Panc1 (cell line): Measurements from ENCODE around the gene CBLL1. TPM values are rescaled to one million over a fixed set of nuclear protein-coding genes. Genes with fewer than 3 reads are reported as not detected.

Experiments
- ATAC-seq: fragments of 200-7000 bp; cut with Tn5 transposase; 2 replicates; pipeline ENCODE4 v1.9.1; 2020; ENCODE audit warnings: mild to moderate bottlenecking, moderate library complexity
- BruUV-seq: library from RNA; stranded (reverse); fragments of 400-500 nt; replicated peaks from 2 replicates; lab custom pipeline; 2021; lab: Mats Ljungman, UMichigan
- CTCF ChIA-PET: fragments of 300-600 bp; sonication (Branson Sonifier 250); formaldehyde crosslinking; loops from one replicate; lab custom pipeline; 2022; ENCODE audit warnings: antibody characterized with exemption; lab: Charles Lee
- POLR2A ChIA-PET: fragments of 300-600 bp; sonication (Branson Sonifier 250); formaldehyde crosslinking; loops from one replicate; lab custom pipeline; 2022; ENCODE audit warnings: antibody characterized with exemption; lab: Charles Lee
- DNase-seq: peaks from one replicate; pipeline ENCODE4 v3.0.0-alpha.2; 2010; ENCODE audit warnings: low read depth, low spot score
- H3K27ac ChIP-seq: 2 replicates; pipeline ENCODE4 v1.5.1; 2011; ENCODE audit warnings: mild to moderate bottlenecking, low read length, inconsistent platforms
- H3K27me3 ChIP-seq: fragments of 200-500 bp; sonication (Bioruptor generic); 2 replicates; pipeline ENCODE4 v1.6.0; 2014; ENCODE audit warnings: low read length, inconsistent platforms; ENCODE audit not compliant: control insufficient read depth, insufficient read depth
- H3K36me3 ChIP-seq: fragments of 200-500 bp; sonication (Bioruptor generic); 2 replicates; pipeline ENCODE4 v1.5.1; 2014; ENCODE audit warnings: inconsistent platforms, mild to moderate bottlenecking, low read length, moderate library complexity; ENCODE audit not compliant: control insufficient read depth, insufficient read depth
- H3K4me1 ChIP-seq: 2 replicates; pipeline ENCODE4 v1.5.1; 2011; ENCODE audit warnings: inconsistent platforms, mild to moderate bottlenecking, low read length, moderate library complexity; ENCODE audit not compliant: control insufficient read depth, insufficient read depth
- H3K4me3 ChIP-seq, 2 experiments: 2 replicates each; pipeline ENCODE4 v1.5.1; 2011 to 2012; ENCODE audit warnings: low read depth in 2 of 2, low read length in 2 of 2, mild to moderate bottlenecking in 2 of 2, inconsistent platforms in 1 of 2, moderate library complexity in 1 of 2
- H3K9me3 ChIP-seq: fragments of 200-500 bp; sonication (Bioruptor generic); 2 replicates; pipeline ENCODE4 v1.5.1; 2014; ENCODE audit warnings: low read depth, mild to moderate bottlenecking, inconsistent platforms, low read length, moderate library complexity; ENCODE audit not compliant: control insufficient read depth, insufficient read depth
- POLR2AphosphoS5 ChIP-seq: IDR thresholded peaks from 2 replicates; pipeline ENCODE4 v1.6.1; 2012; ENCODE audit warnings: mild to moderate bottlenecking, low read depth, low read length, moderate library complexity
- SIN3A ChIP-seq: IDR thresholded peaks from 2 replicates; pipeline ENCODE4 v1.6.1; 2012; ENCODE audit warnings: low read depth, mild to moderate bottlenecking, low read length, moderate library complexity, borderline replicate concordance; ENCODE audit not compliant: insufficient read depth
- TCF7L2 ChIP-seq: IDR thresholded peaks from 2 replicates; pipeline ENCODE4 v1.6.1; 2011; ENCODE audit warnings: mild to moderate bottlenecking, low read depth, low read length, inconsistent platforms
- in situ Hi-C: cut with HindIII; loops from 2 replicates; pipeline ENCODE4 v1.10.0; 2016; ENCODE audit warnings: low sequenced_read_pairs, low pct_unique_long_range_greater_than_20kb
- intact Hi-C: fragments of 100-400 bp; cut with micrococcal nuclease; formaldehyde crosslinking; loops from one replicate; pipeline ENCODE4 v1.10.0; 2022; ENCODE audit not compliant: unreplicated experiment
- total RNA-seq: library from RNA; stranded (reverse); gene quantifications from one replicate; pipeline ENCODE4 v1.2.1, GENCODE V29; 2021; ENCODE audit not compliant: unreplicated experiment
- TF ChIP-seq, protein P1 (sequence below), 2 experiments: IDR thresholded peaks; 2 replicates each; pipeline ENCODE4 v1.6.1; 2011 to 2012; ENCODE audit warnings: low read depth in 2 of 2, control low read depth in 1 of 2, low read length in 1 of 2, mild to moderate bottlenecking in 1 of 2, moderate library complexity in 1 of 2; ENCODE audit not compliant: insufficient read depth in 1 of 2
- TF ChIP-seq, protein P2 (sequence below): fragments of 450-650 bp; IDR thresholded peaks from 2 replicates; pipeline ENCODE4 v1.5.1; 2017; ENCODE audit warnings: mild to moderate bottlenecking

The CBLL1 gene
- total RNA-seq, 1 experiment from 2014 or later: 34.7 TPM

DNA sequence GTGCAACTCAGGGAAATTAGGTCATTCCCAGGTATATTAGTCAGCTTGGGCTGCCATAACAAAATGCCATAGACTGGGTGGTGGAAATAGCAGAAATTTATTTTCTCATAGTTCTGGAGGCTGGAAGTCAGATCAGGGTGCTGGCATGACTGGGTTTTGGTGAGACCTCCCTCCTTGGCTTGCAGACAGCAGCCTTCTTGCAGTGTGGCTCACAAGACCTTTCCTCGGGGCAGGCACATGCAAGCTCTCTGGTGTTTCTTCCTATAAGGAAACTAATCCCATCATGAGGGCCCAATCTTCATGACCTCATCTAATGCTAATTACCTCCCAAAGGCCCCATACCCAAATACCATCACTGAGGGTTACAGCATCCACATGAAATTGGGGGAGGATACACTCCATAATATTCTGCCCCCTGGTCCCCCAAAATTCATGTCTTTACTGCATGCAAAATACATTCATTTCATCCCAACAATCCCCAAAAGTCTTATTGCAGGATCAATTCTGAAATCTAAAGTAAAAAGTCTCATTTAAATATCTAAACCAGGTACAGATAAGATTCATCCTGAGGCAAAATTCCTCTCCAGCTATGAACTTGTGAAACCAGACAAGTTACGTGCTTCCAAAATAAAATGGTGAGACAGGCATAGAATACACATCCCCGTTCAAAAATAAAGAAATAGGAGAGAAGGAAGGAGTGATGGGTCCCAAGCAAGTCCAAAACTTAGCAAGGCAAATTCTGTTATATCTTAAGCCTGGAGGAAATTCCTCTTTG is 17.4 kb upstream of the CBLL1 start:
- TF ChIP-seq POLR2AphosphoS5 (no peak), SIN3A (no peak), TCF7L2 (no peak)
- TF ChIP-seq, protein P1, sequence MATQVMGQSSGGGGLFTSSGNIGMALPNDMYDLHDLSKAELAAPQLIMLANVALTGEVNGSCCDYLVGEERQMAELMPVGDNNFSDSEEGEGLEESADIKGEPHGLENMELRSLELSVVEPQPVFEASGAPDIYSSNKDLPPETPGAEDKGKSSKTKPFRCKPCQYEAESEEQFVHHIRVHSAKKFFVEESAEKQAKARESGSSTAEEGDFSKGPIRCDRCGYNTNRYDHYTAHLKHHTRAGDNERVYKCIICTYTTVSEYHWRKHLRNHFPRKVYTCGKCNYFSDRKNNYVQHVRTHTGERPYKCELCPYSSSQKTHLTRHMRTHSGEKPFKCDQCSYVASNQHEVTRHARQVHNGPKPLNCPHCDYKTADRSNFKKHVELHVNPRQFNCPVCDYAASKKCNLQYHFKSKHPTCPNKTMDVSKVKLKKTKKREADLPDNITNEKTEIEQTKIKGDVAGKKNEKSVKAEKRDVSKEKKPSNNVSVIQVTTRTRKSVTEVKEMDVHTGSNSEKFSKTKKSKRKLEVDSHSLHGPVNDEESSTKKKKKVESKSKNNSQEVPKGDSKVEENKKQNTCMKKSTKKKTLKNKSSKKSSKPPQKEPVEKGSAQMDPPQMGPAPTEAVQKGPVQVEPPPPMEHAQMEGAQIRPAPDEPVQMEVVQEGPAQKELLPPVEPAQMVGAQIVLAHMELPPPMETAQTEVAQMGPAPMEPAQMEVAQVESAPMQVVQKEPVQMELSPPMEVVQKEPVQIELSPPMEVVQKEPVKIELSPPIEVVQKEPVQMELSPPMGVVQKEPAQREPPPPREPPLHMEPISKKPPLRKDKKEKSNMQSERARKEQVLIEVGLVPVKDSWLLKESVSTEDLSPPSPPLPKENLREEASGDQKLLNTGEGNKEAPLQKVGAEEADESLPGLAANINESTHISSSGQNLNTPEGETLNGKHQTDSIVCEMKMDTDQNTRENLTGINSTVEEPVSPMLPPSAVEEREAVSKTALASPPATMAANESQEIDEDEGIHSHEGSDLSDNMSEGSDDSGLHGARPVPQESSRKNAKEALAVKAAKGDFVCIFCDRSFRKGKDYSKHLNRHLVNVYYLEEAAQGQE (IDR thresholded peaks at IDR 0.05; ENCODE audit: insufficient read depth in 1 of 2, low read depth in 2 of 2, low read length in 1 of 2): no peak
- TF ChIP-seq, protein P2, sequence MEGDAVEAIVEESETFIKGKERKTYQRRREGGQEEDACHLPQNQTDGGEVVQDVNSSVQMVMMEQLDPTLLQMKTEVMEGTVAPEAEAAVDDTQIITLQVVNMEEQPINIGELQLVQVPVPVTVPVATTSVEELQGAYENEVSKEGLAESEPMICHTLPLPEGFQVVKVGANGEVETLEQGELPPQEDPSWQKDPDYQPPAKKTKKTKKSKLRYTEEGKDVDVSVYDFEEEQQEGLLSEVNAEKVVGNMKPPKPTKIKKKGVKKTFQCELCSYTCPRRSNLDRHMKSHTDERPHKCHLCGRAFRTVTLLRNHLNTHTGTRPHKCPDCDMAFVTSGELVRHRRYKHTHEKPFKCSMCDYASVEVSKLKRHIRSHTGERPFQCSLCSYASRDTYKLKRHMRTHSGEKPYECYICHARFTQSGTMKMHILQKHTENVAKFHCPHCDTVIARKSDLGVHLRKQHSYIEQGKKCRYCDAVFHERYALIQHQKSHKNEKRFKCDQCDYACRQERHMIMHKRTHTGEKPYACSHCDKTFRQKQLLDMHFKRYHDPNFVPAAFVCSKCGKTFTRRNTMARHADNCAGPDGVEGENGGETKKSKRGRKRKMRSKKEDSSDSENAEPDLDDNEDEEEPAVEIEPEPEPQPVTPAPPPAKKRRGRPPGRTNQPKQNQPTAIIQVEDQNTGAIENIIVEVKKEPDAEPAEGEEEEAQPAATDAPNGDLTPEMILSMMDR: no peak
- in situ Hi-C loops: no loop called here
- intact Hi-C loops: loop anchor here (5.0 to 10.0 kb wide), 2 partner anchors 132 to 524 kb away; no protein-coding TSS in a partner anchor
- Histone ChIP-seq H3K27ac (no peak overlapping the region), H3K4me1 (no peaks in the 10 kb centered on the region), H3K4me3 (no peak overlapping the region), H3K9me3 (no peaks in the 10 kb centered on the region), H3K27me3 (peaks cover 6% of the 10 kb centered on the region; the same call in 1 of the 2 replicates), H3K36me3 (no peaks in the 10 kb centered on the region)
- ChIA-PET POLR2A (no interaction called here), CTCF (interaction anchor here (0.8 to 1.1 kb wide), 2 partner anchors 148 to 264 kb away, joined by 3 read pairs; no protein-coding TSS in a partner anchor)
- no TSS peak for BruUV-seq
- DNase-seq: no peak
- no peak for ATAC-seq

DNA sequence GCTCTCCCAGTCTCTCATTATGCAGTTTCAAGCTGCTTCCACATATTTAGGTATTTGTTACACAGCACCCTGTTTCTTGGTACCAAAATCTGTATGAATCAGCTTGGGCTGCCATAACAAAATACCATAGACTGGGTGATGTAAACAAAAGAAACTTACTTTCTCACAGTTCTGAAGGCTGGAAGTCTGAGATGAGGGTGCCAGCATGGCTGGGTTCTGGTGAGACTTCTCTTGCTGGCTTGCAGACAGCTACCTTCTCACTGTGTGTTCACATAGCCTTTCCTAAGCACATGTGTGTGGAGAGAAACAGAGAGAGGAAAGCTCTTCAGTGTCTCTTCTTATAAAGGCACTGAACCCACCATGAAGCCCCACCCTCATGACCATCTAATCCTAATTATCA is 15.7 kb upstream of the CBLL1 start:
- H3K27me3 ChIP-seq: peaks cover 6% of the 10 kb centered on the region; the same call in 1 of the 2 replicates
- no peaks in the 10 kb centered on the region for H3K36me3 ChIP-seq
- no peak overlapping the region for H3K4me3 ChIP-seq
- CTCF ChIA-PET: interaction anchor here (0.6 kb wide), 1 partner anchor 34 kb away, joined by 3 read pairs; no protein-coding TSS in a partner anchor
- H3K9me3 ChIP-seq: no peaks in the 10 kb centered on the region
- no peak overlapping the region for H3K27ac ChIP-seq
- H3K4me1 ChIP-seq: no peaks in the 10 kb centered on the region
- ATAC-seq (no peak), DNase-seq (no peak)
- no TSS peak for BruUV-seq
- in situ Hi-C loops (no loop called here), intact Hi-C loops (loop anchor here (5.0 to 10.0 kb wide), 2 partner anchors 133 to 526 kb away; no protein-coding TSS in a partner anchor)
- POLR2A ChIA-PET: interaction anchor here (0.5 kb wide), 1 partner anchor 65 kb away, joined by 3 read pairs; no protein-coding TSS in a partner anchor
- TF ChIP-seq TCF7L2: no peak
- TF ChIP-seq POLR2AphosphoS5: no peak
- no peak for TF ChIP-seq SIN3A
- TF ChIP-seq, protein P2: no peak
